Hematopoietic multipotent progenitor cell treated with erythropoietin and hydrocortisone succinate and interleukin-3 and kit ligand, for 4 days (in vitro differentiated cells): Measurements from ENCODE around the gene METTL16.

Source experiments
- DNase-seq: peaks from one replicate; pipeline ENCODE4 v3.0.0-alpha.2; 2015

Gene METTL16

GRCh38 chr17:2378905-2379304 lies 132.8 kb downstream of the METTL16 start:
- no peak for DNase-seq

- DNase-seq = no peak
These were observed 134.0 kb downstream of the METTL16 start for GRCh38 chr17:2377659-2378058.

GRCh38 chr17:2376107-2376506 lies 135.6 kb downstream of the METTL16 start:
- DNase-seq = no peak

GRCh38 chr17:2375406-2375805 lies 136.3 kb downstream of the METTL16 start:
- DNase-seq = no peak

GRCh38 chr17:2374549-2375285 lies 137.0 kb downstream of the METTL16 start:
- DNase-seq = no peak

- no peak for DNase-seq
These were observed 138.5 kb downstream of the METTL16 start for GRCh38 chr17:2373179-2373578.

GRCh38 chr17:2372681-2373080 lies 139.0 kb downstream of the METTL16 start:
- DNase-seq = no peak

- no peak for DNase-seq
These were observed 139.5 kb downstream of the METTL16 start for GRCh38 chr17:2372180-2372579.

- DNase-seq = no peak
These were observed 140.2 kb downstream of the METTL16 start for GRCh38 chr17:2371183-2372130.

- DNase-seq = no peak
These were observed 141.5 kb downstream of the METTL16 start for GRCh38 chr17:2370211-2370589.

- peak; percentile 17 for DNase-seq
These were observed 142.0 kb downstream of the METTL16 start for GRCh38 chr17:2369551-2370210.

- no peak for DNase-seq
These were observed 142.6 kb downstream of the METTL16 start for GRCh38 chr17:2369039-2369438.

- no peak for DNase-seq
These were observed 143.3 kb downstream of the METTL16 start for GRCh38 chr17:2368359-2368758.

- no peak for DNase-seq
These were observed 144.8 kb downstream of the METTL16 start for GRCh38 chr17:2366747-2367494.
